Endothelial cell of umbilical vein (primary cell): ENCODE measurements around the gene ALAS2. TPM values are rescaled to one million over a fixed set of nuclear protein-coding genes. Genes with fewer than 3 reads are reported as not detected.

Source experiments
- Bru-seq: library from RNA; stranded (reverse); fragments of 400-500 nt; gene quantifications from one replicate; lab custom pipeline; 2021; lab: Mats Ljungman, UMichigan
- BruChase-seq, 2 experiments: library from RNA; stranded (reverse); fragments of 400-500 nt; gene quantifications; one replicate each; lab custom pipeline; 2021; lab: Mats Ljungman, UMichigan
- BruUV-seq: library from RNA; stranded (reverse); fragments of 400-500 nt; replicated peaks from 2 replicates; lab custom pipeline; 2021; lab: Mats Ljungman, UMichigan
- CTCF ChIA-PET: fragments of 300-600, 350-600 bp; sonication (Branson Sonifier 250); formaldehyde crosslinking; loops from one replicate; lab custom pipeline; 2021; ENCODE audit warnings: antibody characterized with exemption, inconsistent platforms; lab: Charles Lee
- POLR2A ChIA-PET: fragments of 300-600, 350-600 bp; sonication (Branson Sonifier 250); formaldehyde crosslinking; loops from one replicate; lab custom pipeline; 2021; ENCODE audit warnings: antibody characterized with exemption, inconsistent platforms; lab: Charles Lee
- DNase-seq: peaks from one replicate; pipeline ENCODE4 v3.0.0-alpha.2; 2011; ENCODE audit warnings: low read depth, low spot score
- FAIRE-seq: peaks from 2 replicates; lab custom pipeline; 2011; peaks lifted over from hg19 to GRCh38; lab: Jason Lieb, UNC
- H2AFZ ChIP-seq: 2 replicates; pipeline ENCODE4 v1.6.0; 2012; ENCODE audit warnings: low read depth, low read length, control low read depth, inconsistent platforms
- H3K27ac ChIP-seq: 2 replicates; pipeline ENCODE4 v1.5.1; 2011; ENCODE audit warnings: low read depth, mild to moderate bottlenecking, control low read depth, low read length, moderate library complexity; ENCODE audit not compliant: insufficient read depth
- H3K27me3 ChIP-seq, 2 experiments: 2 replicates each; pipeline versions ENCODE4 v1.6.0 to v1.6.1; 2011; ENCODE audit warnings: low read length in 2 of 2, mixed read lengths in 1 of 2; ENCODE audit not compliant: control insufficient read depth in 2 of 2, insufficient read depth in 2 of 2
- H3K36me3 ChIP-seq, 2 experiments: 2 replicates in 1 of 2; 3 replicates in 1 of 2; pipeline ENCODE4 v1.5.1; 2011; ENCODE audit warnings: low read length in 2 of 2, mild to moderate bottlenecking in 1 of 2, moderate library complexity in 1 of 2; ENCODE audit not compliant: control insufficient read depth in 2 of 2, insufficient read depth in 2 of 2; ENCODE audit errors: extremely low read depth in 1 of 2
- H3K4me1 ChIP-seq: 3 replicates; pipeline ENCODE4 v1.5.1; 2011; ENCODE audit warnings: mild to moderate bottlenecking, low read length; ENCODE audit not compliant: control insufficient read depth, insufficient read depth; ENCODE audit errors: extremely low read depth
- H3K4me2 ChIP-seq: 2 replicates; pipeline ENCODE4 v1.6.1; 2011; ENCODE audit warnings: low read length, control low read depth, mixed read lengths; ENCODE audit not compliant: insufficient read depth
- H3K4me3 ChIP-seq, 3 experiments: fragments of 200-600 bp in 1 of 3; sonication (generic), shearing (Covaris generic) in 1 of 3; replicated peaks in 1 of 3; 2 replicates each; pipeline ENCODE4 v1.5.1; 2011 to 2016; ENCODE audit warnings: control low read depth in 3 of 3, low read length in 3 of 3, mild to moderate bottlenecking in 2 of 3, inconsistent platforms in 1 of 3, low read depth in 1 of 3, moderate library complexity in 1 of 3; ENCODE audit not compliant: insufficient read depth in 1 of 3
- H3K79me2 ChIP-seq: 2 replicates; pipeline ENCODE4 v1.6.0; 2012; ENCODE audit warnings: low read length, inconsistent platforms; ENCODE audit not compliant: control insufficient read depth, insufficient read depth
- H3K9ac ChIP-seq: replicated peaks from 2 replicates; pipeline ENCODE3; 2011; ENCODE audit warnings: low read length, control low read depth; ENCODE audit not compliant: insufficient read depth; ENCODE audit errors: extremely low read depth
- H3K9me1 ChIP-seq: replicated peaks from 3 replicates; pipeline ENCODE4 v1.6.0; 2011; ENCODE audit warnings: mild to moderate bottlenecking, low read length; ENCODE audit not compliant: control insufficient read depth, insufficient read depth; ENCODE audit errors: extremely low read depth
- H3K9me3 ChIP-seq: replicated peaks from 2 replicates; pipeline ENCODE4 v1.5.1; 2012; ENCODE audit warnings: low read length, inconsistent platforms; ENCODE audit not compliant: control insufficient read depth, insufficient read depth
- H4K20me1 ChIP-seq: replicated peaks from 2 replicates; pipeline ENCODE3; 2011; ENCODE audit warnings: mild to moderate bottlenecking, low read length; ENCODE audit not compliant: control insufficient read depth, insufficient read depth; ENCODE audit errors: extremely low read depth
- CTCF ChIP-seq, 2 donors: IDR thresholded peaks; 1 replicate in 1 of 2; 2 replicates in 1 of 2; pipeline ENCODE4 v1.5.1; 2011; ENCODE audit warnings: low read length in 2 of 2, mild to moderate bottlenecking in 2 of 2, moderate library complexity in 2 of 2, control low read depth in 1 of 2, inconsistent platforms in 1 of 2, low read depth in 1 of 2; ENCODE audit not compliant: insufficient read depth in 1 of 2; ENCODE audit errors: extremely low read depth in 1 of 2
- EZH2 ChIP-seq: IDR thresholded peaks from 2 replicates; pipeline ENCODE4 v1.6.1; 2012; ENCODE audit warnings: borderline replicate concordance, low read depth, mild to moderate bottlenecking, moderate library complexity, low read length, inconsistent platforms; ENCODE audit not compliant: severe bottlenecking
- FOS ChIP-seq: IDR thresholded peaks from 2 replicates; pipeline ENCODE4 v1.6.1; 2011; ENCODE audit warnings: mild to moderate bottlenecking, low read length, moderate library complexity, borderline replicate concordance; ENCODE audit not compliant: insufficient read depth
- GATA2 ChIP-seq: IDR thresholded peaks from 2 replicates; pipeline ENCODE4 v1.7.0; 2011; ENCODE audit warnings: low read depth, mild to moderate bottlenecking, moderate library complexity, mixed read lengths, low read length; ENCODE audit not compliant: insufficient read length, insufficient read depth
- JUN ChIP-seq: IDR thresholded peaks from 2 replicates; pipeline ENCODE4 v1.6.1; 2011; ENCODE audit warnings: borderline replicate concordance, low read depth; ENCODE audit not compliant: insufficient read length, insufficient read depth
- MYC ChIP-seq: IDR thresholded peaks from one replicate; pipeline ENCODE4 v1.6.1; 2011; ENCODE audit warnings: mild to moderate bottlenecking, low read depth, low read length
- POLR2A ChIP-seq: IDR thresholded peaks from 2 replicates; pipeline ENCODE4 v1.6.1; 2012; ENCODE audit warnings: low read depth, mild to moderate bottlenecking, control low read depth, low read length
- POLR2AphosphoS5 ChIP-seq: IDR thresholded peaks from 2 replicates; pipeline ENCODE4 v1.6.1; 2012; ENCODE audit warnings: low read depth, mild to moderate bottlenecking, control low read depth, low read length, moderate library complexity; ENCODE audit not compliant: insufficient read depth
- dilution Hi-C: fragments of 300-500 bp; cut with MboI; formaldehyde crosslinking; loops from one replicate; pipeline ENCODE4 v1.15.0; 2019; ENCODE audit warnings: low sequenced_read_pairs; ENCODE audit not compliant: extremely low pct_ligation_motif_present
- intact Hi-C: fragments of 100-400 bp; cut with micrococcal nuclease; formaldehyde crosslinking; loops from one replicate; pipeline ENCODE4 v1.10.0; 2022
- long read RNA-seq: library from polyadenylated mRNA; stranded (forward); transcript quantifications from one replicate; pipeline ENCODE4 v2.0.0, GENCODE V29; 2021
- polyA minus RNA-seq, 3 experiments: library from RNA; depleted of rRNA, polyadenylated mRNA; stranded (reverse); fragments of >200 nt; gene quantifications; 1 replicate in 1 of 3; 2 replicates in 2 of 3; pipeline ENCODE4 v1.2.3, GENCODE V29; 2011
- polyA plus RNA-seq, 4 experiments: library from polyadenylated mRNA; depleted of rRNA in 3 of 4; stranded (reverse) in 3 of 4; unstranded in 1 of 4; fragments of >200 nt; gene quantifications; 2 replicates each; pipeline versions ENCODE4 v1.2.1 to v1.2.3, GENCODE V29; 2011 to 2012; ENCODE audit warnings: missing spikeins in 1 of 4
- total RNA-seq: library from RNA; stranded (reverse); gene quantifications from 2 replicates; pipeline ENCODE4 v1.2.3, GENCODE V29; 2021
- TF ChIP-seq, protein P1 (sequence below): IDR thresholded peaks from 2 replicates; pipeline ENCODE4 v1.6.1; 2011; ENCODE audit not compliant: insufficient read depth, insufficient read length

Gene ALAS2, protein sequence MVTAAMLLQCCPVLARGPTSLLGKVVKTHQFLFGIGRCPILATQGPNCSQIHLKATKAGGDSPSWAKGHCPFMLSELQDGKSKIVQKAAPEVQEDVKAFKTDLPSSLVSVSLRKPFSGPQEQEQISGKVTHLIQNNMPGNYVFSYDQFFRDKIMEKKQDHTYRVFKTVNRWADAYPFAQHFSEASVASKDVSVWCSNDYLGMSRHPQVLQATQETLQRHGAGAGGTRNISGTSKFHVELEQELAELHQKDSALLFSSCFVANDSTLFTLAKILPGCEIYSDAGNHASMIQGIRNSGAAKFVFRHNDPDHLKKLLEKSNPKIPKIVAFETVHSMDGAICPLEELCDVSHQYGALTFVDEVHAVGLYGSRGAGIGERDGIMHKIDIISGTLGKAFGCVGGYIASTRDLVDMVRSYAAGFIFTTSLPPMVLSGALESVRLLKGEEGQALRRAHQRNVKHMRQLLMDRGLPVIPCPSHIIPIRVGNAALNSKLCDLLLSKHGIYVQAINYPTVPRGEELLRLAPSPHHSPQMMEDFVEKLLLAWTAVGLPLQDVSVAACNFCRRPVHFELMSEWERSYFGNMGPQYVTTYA
- total RNA-seq (not detected in 2 replicates), polyA plus RNA-seq (not detected in 2 replicates), polyA minus RNA-seq (2.2 and 3.4 TPM in 2 replicates), Bru-seq, nascent RNA (not detected), BruChase-seq, experiment 1, labeled RNA remaining after a 6-hour chase (not detected), BruChase-seq, experiment 2, labeled RNA remaining after a 2-hour chase (not detected)
- not detected in 2 replicates for polyA plus RNA-seq (2011; cell fraction: cytosol; rRNA removed)
- not detected in 2 replicates for polyA plus RNA-seq (2011; cell fraction: nucleus; rRNA removed)
- not detected in 2 replicates for polyA plus RNA-seq (2012)
- not detected for polyA minus RNA-seq (2011; cell fraction: cytosol; rRNA and poly(A)+ RNA removed)
- not detected in 2 replicates for polyA minus RNA-seq (2011; cell fraction: nucleus; rRNA and poly(A)+ RNA removed)
- long read RNA-seq, result 0 reads

GRCh38 chrX:55030271-55031205, at the start of gene ALAS2:
TSS of gene ALAS2 (minus strand) at chrX:55030977. CDS start at chrX:55026000, 4,977 bp downstream.
- H3K27me3 ChIP-seq, result peaks cover 0 to 2% of the 10 kb centered on the region in 2 experiments
- H3K9ac ChIP-seq, result no peak within 1 kb of the TSS
- no peaks in the 10 kb centered on the region for H3K9me1 ChIP-seq
- TF ChIP-seq, protein P1, sequence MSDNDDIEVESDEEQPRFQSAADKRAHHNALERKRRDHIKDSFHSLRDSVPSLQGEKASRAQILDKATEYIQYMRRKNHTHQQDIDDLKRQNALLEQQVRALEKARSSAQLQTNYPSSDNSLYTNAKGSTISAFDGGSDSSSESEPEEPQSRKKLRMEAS, result no peak
- TF ChIP-seq POLR2AphosphoS5, result no peak
- no peak for TF ChIP-seq EZH2
- no peak for TF ChIP-seq GATA2
- TF ChIP-seq POLR2A, result no peak
- TF ChIP-seq CTCF (IDR thresholded peaks at IDR 0.05; ENCODE audit: extremely low read depth in 1 of 2, insufficient read depth in 1 of 2, low read depth in 1 of 2, low read length in 2 of 2), result no peak
- TF ChIP-seq FOS, result no peak
- no peak for TF ChIP-seq MYC
- no peak for TF ChIP-seq JUN
- no peak for FAIRE-seq
- H3K4me1 ChIP-seq, result no peaks in the 10 kb centered on the region
- dilution Hi-C loops (no loop called here), intact Hi-C loops (no loop called here)
- POLR2A ChIA-PET, result no interaction called here
- CTCF ChIA-PET, result no interaction called here
- H3K9me3 ChIP-seq, result no peaks in the 10 kb centered on the region
- H3K4me2 ChIP-seq, result no peak within 1 kb of the TSS
- no peaks in the 10 kb centered on the region for H3K79me2 ChIP-seq
- no peak within 1 kb of the TSS for H3K4me3 ChIP-seq
- H3K27ac ChIP-seq, result no peak within 1 kb of the TSS
- DNase-seq, result no peak
- no peaks in the 10 kb centered on the region for H4K20me1 ChIP-seq
- no peaks in the 10 kb centered on the region for H3K36me3 ChIP-seq
- H2AFZ ChIP-seq, result no peak within 1 kb of the TSS
- BruUV-seq, result no TSS peak
